Mucosa of descending colon (tissue), 3 donors: ENCODE data around the gene TNS1. TPM values are rescaled to one million over a fixed set of nuclear protein-coding genes. Genes with fewer than 3 reads are reported as not detected.

ENCODE experiments used
- ATAC-seq: fragments of 200-7000 bp; cut with Tn5 transposase; one replicate; pipeline ENCODE4 v1.9.1; 2020; ENCODE audit warnings: mild to moderate bottlenecking, moderate library complexity
- DNase-seq, 3 donors: peaks; one replicate each; pipeline ENCODE4 v3.0.0-alpha.2; 2020
- H3K36me3 ChIP-seq: fragments of 200-600 bp; one replicate; pipeline ENCODE4 v1.8.0; 2021; ENCODE audit warnings: low read depth, mild to moderate bottlenecking
- H3K4me1 ChIP-seq: fragments of 200-600 bp; one replicate; pipeline ENCODE4 v1.8.0; 2021; ENCODE audit warnings: low read depth, mild to moderate bottlenecking
- H3K4me3 ChIP-seq: fragments of 200-600 bp; one replicate; pipeline ENCODE4 v1.8.0; 2021; ENCODE audit warnings: mild to moderate bottlenecking
- H3K9me3 ChIP-seq: fragments of 200-600 bp; one replicate; pipeline ENCODE4 v1.8.0; 2021; ENCODE audit warnings: mild to moderate bottlenecking
- CTCF ChIP-seq: fragments of 200-600 bp; IDR thresholded peaks from one replicate; pipeline ENCODE4 v1.8.0; 2022; ENCODE audit warnings: antibody characterized with exemption, mild to moderate bottlenecking
- intact Hi-C, 2 donors: fragments of 100-400 bp; cut with DNase I in 1 of 2; cut with micrococcal nuclease in 1 of 2; formaldehyde crosslinking; loops; one replicate each; pipeline versions ENCODE4 v1.11.0 to v1.11.1; 2022; cut with DNase I, micrococcal nuclease
- total RNA-seq, 3 donors: library from RNA; stranded (reverse); fragmentation: NEBNext Ultra II Directional in 2 of 3; extraction: Animal tissue kit (Norgen Biotek cat#: 25700) in 2 of 3; gene quantifications; one replicate each; pipeline versions ENCODE4 v1.2.1 to v1.2.4, GENCODE V29; 2021 to 2023
- donor health status: DM: no; HTN: no; CAD: no; lungs with moderate emphysema.
- donor health status: DM: no; HTN: no; CAD: no.
- donor health status: DM: no; HTN: yes; CAD: no.

The TNS1 gene
- total RNA-seq, 3 donors from 2014 or later = 43.8 to 1,458 (median 121) TPM

- no peaks in the 10 kb centered on the region for H3K9me3 ChIP-seq
- no peaks in the 10 kb centered on the region for H3K4me1 ChIP-seq
- DNase-seq (peak in 1 of 3 donors; percentile 57), ATAC-seq (peak; percentile 45)
- no peaks in the 10 kb centered on the region for H3K36me3 ChIP-seq
- intact Hi-C loops = no loop called here
- H3K4me3 ChIP-seq = no peak overlapping the region
- no peak for TF ChIP-seq CTCF
Observed at GRCh38 chr2:217835931-217836891, 166.6 kb downstream of the TNS1 start.

- DNase-seq (peak in 1 of 3 donors; percentile 8), ATAC-seq (no peak)
- no peak overlapping the region for H3K4me3 ChIP-seq
- intact Hi-C loops = no loop called here
- H3K36me3 ChIP-seq = no peaks in the 10 kb centered on the region
- H3K4me1 ChIP-seq = no peaks in the 10 kb centered on the region
- TF ChIP-seq CTCF = no peak
- H3K9me3 ChIP-seq = no peaks in the 10 kb centered on the region
Observed at GRCh38 chr2:217834744-217835513, 167.9 kb downstream of the TNS1 start.

- DNase-seq (no peak), ATAC-seq (no peak)
- intact Hi-C loops = no loop called here
- no peaks in the 10 kb centered on the region for H3K36me3 ChIP-seq
- TF ChIP-seq CTCF = no peak
- H3K9me3 ChIP-seq = no peaks in the 10 kb centered on the region
- H3K4me1 ChIP-seq = no peaks in the 10 kb centered on the region
- no peak overlapping the region for H3K4me3 ChIP-seq
Observed at GRCh38 chr2:217834057-217834620, 168.7 kb downstream of the TNS1 start.

- Histone ChIP-seq H3K4me3 (no peak overlapping the region), H3K36me3 (no peaks in the 10 kb centered on the region), H3K4me1 (no peaks in the 10 kb centered on the region), H3K9me3 (no peaks in the 10 kb centered on the region)
- ATAC-seq (no peak), DNase-seq (no peak)
- no peak for TF ChIP-seq CTCF
- intact Hi-C loops = no loop called here
Observed at GRCh38 chr2:217833439-217833838, 169.4 kb downstream of the TNS1 start.

GRCh38 chr2:217832987-217833386 lies 169.8 kb downstream of the TNS1 start:
- Histone ChIP-seq H3K9me3 (no peaks in the 10 kb centered on the region), H3K36me3 (no peaks in the 10 kb centered on the region), H3K4me1 (no peaks in the 10 kb centered on the region), H3K4me3 (no peak overlapping the region)
- DNase-seq (no peak), ATAC-seq (no peak)
- no peak for TF ChIP-seq CTCF
- intact Hi-C loops = no loop called here
